ENCODE results near the gene AFTPH.

The AFTPH gene

GRCh38 chr2:64634345-64635267 is 110.5 kb downstream of the AFTPH start:
- no peak for DNase-seq

DNA sequence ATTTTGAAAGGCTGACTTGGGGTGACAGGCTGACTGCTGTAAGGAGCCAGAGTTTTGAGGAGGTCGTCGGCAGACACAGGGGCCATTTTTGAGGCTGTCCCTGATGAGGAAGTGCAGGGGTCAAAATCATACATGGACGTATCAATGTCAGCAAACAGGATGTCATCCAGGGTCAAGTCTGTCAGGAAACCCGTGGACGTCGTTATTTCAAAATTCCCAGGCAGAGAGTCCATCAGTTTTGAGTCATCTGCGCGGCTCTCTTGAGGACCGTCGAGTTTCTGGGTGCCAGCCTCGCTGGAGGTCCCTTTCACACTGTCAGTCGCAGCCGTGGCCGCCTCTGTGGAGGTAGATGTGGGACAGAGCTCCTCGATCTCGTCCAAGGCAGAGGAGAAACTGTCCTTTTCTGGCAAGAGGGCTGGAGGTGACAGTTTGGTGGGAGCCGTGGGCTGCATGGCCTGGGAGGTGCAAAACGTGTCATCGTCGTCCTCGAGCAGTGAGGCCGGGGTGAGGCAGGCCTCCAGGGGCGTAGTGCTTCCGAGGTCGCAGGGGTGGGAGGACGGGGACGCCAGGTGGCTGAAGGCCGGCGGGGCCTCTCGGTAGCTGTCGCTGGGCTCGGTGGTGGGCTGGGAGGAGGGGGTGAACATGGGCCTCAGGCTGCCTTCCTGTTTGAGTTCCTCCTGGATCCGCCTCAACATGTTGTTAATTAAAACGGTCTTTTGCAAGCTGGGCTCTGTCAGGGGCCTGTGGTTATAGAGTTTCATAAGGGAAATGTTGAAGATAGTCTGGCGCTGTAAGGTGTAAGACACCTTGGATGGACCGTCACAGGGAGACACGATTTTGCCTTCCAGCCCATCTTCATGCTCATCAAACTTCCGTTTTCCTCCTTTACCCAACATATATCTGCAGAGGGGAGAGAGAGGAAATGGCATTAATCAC is 112.1 kb downstream of the AFTPH start:
- DNase-seq = no peak

DNA sequence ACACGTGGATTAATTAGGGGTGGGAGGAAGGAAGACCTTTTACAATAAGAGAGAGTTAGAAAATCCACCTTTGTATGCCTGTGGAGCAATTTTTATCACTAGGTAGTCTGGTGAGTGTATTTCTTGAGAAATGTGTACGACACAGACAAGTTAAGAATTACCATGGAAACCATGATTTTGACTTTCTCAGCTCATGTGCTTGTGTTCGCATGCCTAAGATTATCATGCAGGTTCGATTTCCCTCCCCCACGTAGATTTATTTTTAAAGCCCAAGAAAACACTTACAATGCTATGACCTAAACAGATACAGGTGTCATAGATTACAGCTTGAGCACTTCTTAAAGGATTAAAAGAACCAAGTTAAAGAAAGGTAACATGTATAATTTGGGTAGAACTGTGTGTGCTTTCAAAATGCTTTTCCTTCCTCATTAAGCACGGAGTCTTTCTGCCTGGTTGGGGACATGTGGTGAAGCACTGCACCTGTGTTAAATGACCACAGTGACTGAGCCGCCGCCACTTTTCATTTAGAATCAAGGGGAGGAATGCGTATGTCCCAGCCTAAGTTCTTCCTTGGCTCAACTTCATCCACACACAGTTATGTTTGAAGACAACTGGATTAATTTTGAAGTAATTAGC is 113.0 kb downstream of the AFTPH start:
- DNase-seq = no peak

DNA sequence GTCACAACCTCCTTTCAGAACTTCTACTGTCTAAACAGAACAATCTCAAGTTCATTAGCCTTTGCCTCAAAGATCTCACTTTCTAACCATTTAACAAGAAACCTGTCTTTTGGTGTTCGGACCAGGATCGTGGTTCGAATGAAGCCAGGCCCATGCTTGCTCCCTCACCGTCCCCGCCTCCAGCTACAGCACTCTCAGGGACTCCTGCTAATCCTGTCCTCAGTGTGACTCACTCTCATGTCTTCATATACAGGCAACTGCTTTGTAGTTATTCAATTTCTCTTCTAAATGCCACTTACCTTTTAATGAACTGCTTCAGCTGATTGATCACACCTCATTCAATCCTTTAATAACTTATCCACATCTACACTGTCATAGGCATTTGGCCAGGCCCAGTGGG is 113.8 kb downstream of the AFTPH start:
- DNase-seq = no peak

- DNase-seq = no peak
Measured at GRCh38 chr2:64638502-64639120, 114.5 kb downstream of the AFTPH start.

DNA sequence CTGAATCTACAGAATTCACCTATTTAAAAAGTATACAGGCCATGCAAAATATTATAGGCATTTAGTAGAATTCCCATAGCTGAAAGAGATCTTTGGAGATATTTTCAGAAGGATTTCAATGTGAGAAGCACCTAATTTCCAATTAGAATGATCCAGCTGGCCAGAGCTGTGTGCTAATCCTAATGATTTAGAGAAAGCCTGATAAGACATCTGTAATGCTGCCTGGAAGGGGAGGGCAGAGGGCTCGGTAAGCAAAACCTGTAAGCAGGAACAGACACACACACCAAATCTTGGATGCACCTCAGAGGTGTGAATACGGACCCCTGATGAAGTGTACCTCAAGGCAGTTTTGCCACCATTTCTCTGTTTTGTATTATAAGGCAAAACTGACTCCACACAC is 115.6 kb downstream of the AFTPH start:
- DNase-seq = no peak

DNA sequence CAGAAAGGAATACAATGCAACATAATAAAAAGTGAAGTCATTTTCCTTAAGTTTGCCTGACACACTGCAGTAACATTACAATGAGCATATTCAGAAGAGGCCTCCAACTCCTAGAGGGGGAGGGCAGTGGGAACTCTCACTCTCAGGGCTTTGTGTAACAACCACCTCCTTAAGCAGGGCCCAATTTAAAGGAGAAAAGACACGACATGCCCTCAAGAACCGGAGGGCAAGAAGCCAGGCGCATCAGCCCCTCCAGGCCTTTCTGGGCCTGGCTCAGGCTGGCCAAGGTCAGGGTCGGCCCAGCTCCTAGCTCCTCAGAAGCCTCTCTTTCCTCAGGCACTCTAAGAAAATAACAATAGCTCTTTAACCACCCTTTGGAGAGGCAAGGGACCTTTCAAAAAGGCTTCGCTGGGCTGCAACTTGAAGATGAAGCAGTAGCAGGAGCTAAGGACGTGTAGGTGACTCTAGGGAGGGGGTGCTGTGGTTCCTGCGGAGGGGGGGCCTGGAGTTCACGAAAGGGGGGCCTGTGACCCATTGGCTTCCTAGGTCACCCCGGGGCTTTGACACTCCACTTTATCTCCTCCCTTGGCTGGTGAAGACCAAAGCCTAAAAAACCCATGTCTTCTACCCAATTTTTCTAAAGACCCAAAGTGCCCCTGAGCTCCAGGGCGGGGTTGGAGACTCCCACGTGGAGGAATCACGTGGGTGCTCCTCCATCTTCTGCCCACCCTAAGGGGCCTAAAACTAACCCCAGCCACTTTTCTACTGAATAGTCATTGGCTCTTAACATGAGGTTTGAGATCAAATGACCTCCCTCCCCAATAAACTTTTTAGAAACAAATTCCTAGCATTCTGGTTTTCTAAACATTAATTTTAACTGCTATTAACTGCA is 116.3 kb downstream of the AFTPH start:
- DNase-seq = no peak

- DNase-seq = no peak
Measured at GRCh38 chr2:64641599-64641998, 117.5 kb downstream of the AFTPH start.
